K562 (cell line): Measurements from ENCODE around the gene RHOC. TPM values are rescaled to one million over a fixed set of nuclear protein-coding genes. Genes with fewer than 3 reads are reported as not detected.

Experiments used
- ATAC-seq: fragments of 200-7000 bp; cut with Tn5 transposase; 3 replicates; pipeline ENCODE4 v1.9.1; 2020; ENCODE audit warnings: moderate library complexity
- BruUV-seq: library from RNA; stranded (reverse); fragments of 400-500 nt; replicated peaks from 2 replicates; lab custom pipeline; 2021; lab: Mats Ljungman, UMichigan
- CTCF ChIA-PET: fragments of 300-600 bp; formaldehyde crosslinking; extraction: SDS; loops from one replicate; lab custom pipeline; 2021; ENCODE audit warnings: low intra/inter-chr PET ratio; lab: Yijun Ruan, JAX
- POLR2A ChIA-PET: fragments of 300-600, 350-650 bp; sonication (Branson Sonifier 250); formaldehyde crosslinking; extraction: SDS; loops from one replicate; lab custom pipeline; 2021; ENCODE audit warnings: antibody characterized with exemption, inconsistent platforms; lab: Yijun Ruan, JAX
- DNase-seq, 4 experiments: peaks; one replicate each; pipeline versions ENCODE4 v3.0.0 to v3.0.0-alpha.2; 2011 to 2018; ENCODE audit warnings: low spot score in 3 of 4, mixed read lengths in 3 of 4; ENCODE audit errors: extremely low read depth in 1 of 4
- FAIRE-seq: peaks from 2 replicates; lab custom pipeline; 2011; peaks lifted over from hg19 to GRCh38; lab: Jason Lieb, UNC
- H2AFZ ChIP-seq: 2 replicates; pipeline ENCODE4 v1.6.0; 2011; ENCODE audit warnings: low read depth, low read length, control low read depth, inconsistent platforms
- H3K27ac ChIP-seq: fragments of 200-600 bp; 3 replicates; pipeline ENCODE4 v1.8.0; 2011; ENCODE audit warnings: low read depth, mild to moderate bottlenecking, control low read depth, inconsistent platforms, low read length, moderate library complexity, mixed read lengths; ENCODE audit errors: extremely low read depth
- H3K27me3 ChIP-seq, 2 experiments: fragments of 300-600 bp in 1 of 2; 2 replicates in 1 of 2; 3 replicates in 1 of 2; pipeline versions ENCODE4 v1.6.0 to v1.8.0; 2011; ENCODE audit warnings: inconsistent platforms in 2 of 2, low read length in 2 of 2, mild to moderate bottlenecking in 1 of 2, mixed read lengths in 1 of 2, moderate library complexity in 1 of 2; ENCODE audit not compliant: control insufficient read depth in 2 of 2, insufficient read depth in 2 of 2
- H3K36me3 ChIP-seq: fragments of 300-600 bp; 3 replicates; pipeline ENCODE4 v1.8.0; 2011; ENCODE audit warnings: mild to moderate bottlenecking, low read length, inconsistent platforms; ENCODE audit not compliant: control insufficient read depth, insufficient read depth
- H3K4me1 ChIP-seq, 2 experiments: fragments of 200-600 bp in 1 of 2; replicated peaks in 1 of 2; 2 replicates in 1 of 2; 3 replicates in 1 of 2; pipeline versions ENCODE4 v1.5.1 to v1.8.0; 2011; ENCODE audit warnings: inconsistent platforms in 2 of 2, low read length in 2 of 2, mild to moderate bottlenecking in 1 of 2, mixed read lengths in 1 of 2, moderate library complexity in 1 of 2; ENCODE audit not compliant: control insufficient read depth in 2 of 2, insufficient read depth in 2 of 2
- H3K4me2 ChIP-seq: 2 replicates; pipeline ENCODE4 v1.6.1; 2011; ENCODE audit warnings: low read length, control low read depth, inconsistent platforms, mixed read lengths; ENCODE audit not compliant: insufficient read depth
- H3K4me3 ChIP-seq: fragments of 200-600 bp; sonication (generic), shearing (Covaris generic); 2 replicates; pipeline ENCODE4 v1.5.1; 2016; ENCODE audit warnings: control low read depth, inconsistent platforms
- H3K79me2 ChIP-seq: fragments of 200-600 bp; 3 replicates; pipeline ENCODE4 v1.8.0; 2011; ENCODE audit warnings: low read length, inconsistent platforms; ENCODE audit not compliant: control insufficient read depth, insufficient read depth
- H3K9ac ChIP-seq, 2 experiments: 2 replicates each; pipeline versions ENCODE4 v1.6.0 to v1.6.1; 2011; ENCODE audit warnings: low read depth in 2 of 2, low read length in 2 of 2, control low read depth in 1 of 2, inconsistent platforms in 1 of 2, mild to moderate bottlenecking in 1 of 2, mixed read lengths in 1 of 2; ENCODE audit not compliant: insufficient read depth in 1 of 2
- H3K9me1 ChIP-seq: one replicate; pipeline ENCODE4 v1.6.0; 2011; ENCODE audit warnings: inconsistent platforms, mild to moderate bottlenecking, low read length, moderate library complexity; ENCODE audit not compliant: control insufficient read depth, insufficient read depth
- H3K9me3 ChIP-seq: replicated peaks from 2 replicates; pipeline ENCODE4 v1.5.1; 2011; ENCODE audit warnings: low read depth, low read length, inconsistent platforms; ENCODE audit not compliant: control insufficient read depth, insufficient read depth
- H4K20me1 ChIP-seq: replicated peaks from 2 replicates; pipeline ENCODE4 v1.6.1; 2011; ENCODE audit warnings: low read length, inconsistent platforms, mixed read lengths; ENCODE audit not compliant: control insufficient read depth, insufficient read depth
- BCOR ChIP-seq: fragments of 450-650 bp; IDR thresholded peaks from 2 replicates; pipeline ENCODE4 v1.6.1; 2016
- FOSL1 ChIP-seq: fragments of 200-800 bp; sonication (Bioruptor generic); conservative IDR thresholded peaks from 2 replicates; pipeline ENCODE4 v1.6.1; 2016; ENCODE audit warnings: missing genetic modification characterization, missing compliant biosample characterization
- NFE2L1 ChIP-seq: fragments of 450-650 bp; IDR thresholded peaks from 2 replicates; pipeline ENCODE4 v1.6.1; 2016; ENCODE audit warnings: missing genetic modification characterization, low read depth, mild to moderate bottlenecking, missing compliant biosample characterization, moderate library complexity, borderline replicate concordance
- RBM25 ChIP-seq: fragments of 200-400 bp; formaldehyde crosslinking; IDR thresholded peaks from 2 replicates; pipeline ENCODE4 v1.6.1; 2018; ENCODE audit warnings: low read length, low read depth, moderate library complexity; ENCODE audit not compliant: severe bottlenecking
- SIN3A ChIP-seq, 2 experiments: fragments of 150-350 bp in 1 of 2; IDR thresholded peaks; 2 replicates each; pipeline ENCODE4 v1.6.1; 2011 to 2016; ENCODE audit warnings: borderline replicate concordance in 2 of 2, low read depth in 2 of 2, low read length in 2 of 2, mild to moderate bottlenecking in 2 of 2, moderate library complexity in 2 of 2; ENCODE audit not compliant: control insufficient read depth in 1 of 2
- SP1 ChIP-seq: sonication (generic); formaldehyde crosslinking; IDR thresholded peaks from 2 replicates; pipeline ENCODE4 v1.8.1; 2022; ENCODE audit warnings: mild to moderate bottlenecking, missing genetic modification reagents
- SP2 ChIP-seq: IDR thresholded peaks from 2 replicates; pipeline ENCODE4 v1.6.1; 2011; ENCODE audit warnings: mild to moderate bottlenecking, low read depth, low read length, moderate library complexity; ENCODE audit not compliant: poor library complexity, severe bottlenecking; ENCODE audit errors: extremely low read depth
- STAT5A ChIP-seq: IDR thresholded peaks from 2 replicates; pipeline ENCODE4 v1.6.1; 2012; ENCODE audit warnings: low read length, inconsistent platforms, borderline replicate concordance
- TAF15 ChIP-seq: fragments of 200-400 bp; formaldehyde crosslinking; IDR thresholded peaks from 2 replicates; pipeline ENCODE4 v1.6.1; 2017; ENCODE audit warnings: mild to moderate bottlenecking, low read depth, low read length, moderate library complexity
- XRCC4 ChIP-seq: IDR thresholded peaks from one replicate; pipeline ENCODE4 v1.6.1; 2011; ENCODE audit not compliant: insufficient read depth, insufficient read length; ENCODE audit errors: extremely low read depth
- ZNF121 ChIP-seq: sonication (generic); formaldehyde crosslinking; conservative IDR thresholded peaks from 2 replicates; pipeline ENCODE4 v1.8.0; 2022; ENCODE audit warnings: missing genetic modification reagents
- WGBS: fragments of 100-300 bp; shearing (Covaris generic); methylation state at CpG from one replicate; pipeline ENCODE4 v1.1.6; 2016; ENCODE audit warnings: low coverage, mixed read lengths; ENCODE audit not compliant: insufficient coverage; ENCODE audit errors: missing lambda C conversion rate; 5-methylcytosine and 5-hydroxymethylcytosine counted together
- in situ Hi-C: fragments of 300-500 bp; cut with MboI; formaldehyde crosslinking; loops from 4 replicates; pipeline ENCODE4 v1.15.0; 2018; ENCODE audit warnings: inconsistent platforms, mixed read lengths
- intact Hi-C: fragments of 100-400 bp; cut with micrococcal nuclease; formaldehyde crosslinking; loops from 2 replicates; pipeline ENCODE4 v1.14.2; 2022
- polyA plus RNA-seq, 8 experiments: library from polyadenylated mRNA; depleted of rRNA in 4 of 8; stranded (reverse) in 5 of 8; unstranded in 3 of 8; fragments of >200 nt; fragmentation: Nextera tagmentation in 2 of 8; fragmentation: Illumina TruSeq in 1 of 8; extraction: Ambion mirVana in 2 of 8; extraction: Trizol in 1 of 8; gene quantifications; 2 replicates each; pipeline versions ENCODE4 v1.2.1 to v1.2.3, GENCODE V29; 2011 to 2014; ENCODE audit warnings: inconsistent platforms in 1 of 8, missing spikeins in 1 of 8
- total RNA-seq, 7 experiments: library from RNA; depleted of rRNA in 6 of 7; stranded (reverse); fragments of >200 nt in 6 of 7; fragmentation: Illumina TruSeq in 2 of 7; extraction: Trizol in 2 of 7; gene quantifications; 2 replicates each; pipeline versions ENCODE4 v1.2.1 to v1.2.3, GENCODE V29; 2011 to 2021; ENCODE audit warnings: low replicate concordance in 1 of 7

The RHOC gene
- total and polyA plus RNA-seq, 9 of the 15 experiments (the other 6 are each of a cell fraction or from before 2014, with no cell fraction given) = 35.2 to 364 (median 204) TPM

GRCh38 chr1:112677501-112677900 is 29.4 kb downstream of the RHOC start:
- WGBS = 95% methylated on average over 4 of the region's 4 CpGs
- no peaks in the 10 kb centered on the region for H4K20me1 ChIP-seq
- no peaks in the 10 kb centered on the region for H3K9me3 ChIP-seq
- DNase-seq = no peak
- no peak overlapping the region for H3K4me3 ChIP-seq
- H3K36me3 ChIP-seq = peaks cover 18% of the 10 kb centered on the region
- H3K9me1 ChIP-seq = no peaks in the 10 kb centered on the region
- H2AFZ ChIP-seq = no peak overlapping the region
- POLR2A ChIA-PET = interaction anchor here (0.8 to 7.3 kb wide), 2 partner anchors 19 to 42 kb away, joined by 3 to 104 read pairs; no protein-coding TSS in a partner anchor
- BruUV-seq = no TSS peak
- TF ChIP-seq SIN3A (IDR thresholded peaks at IDR 0.05; ENCODE audit: borderline replicate concordance in 2 of 2, control insufficient read depth in 1 of 2, low read depth in 2 of 2, low read length in 2 of 2) = no peak
- no peak for TF ChIP-seq ZNF121 (CRISPR knock-in tag)
- no peak for TF ChIP-seq FOSL1 (tag)
- TF ChIP-seq STAT5A = no peak
- peak; percentile 12 for TF ChIP-seq RBM25
- TF ChIP-seq SP1 = no peak
- TF ChIP-seq NFE2L1 (tag) = no peak
- TF ChIP-seq BCOR = 0 out of 2 replicates have a peak, but pooled peaks have one; percentile 7
- no peak for TF ChIP-seq TAF15
- TF ChIP-seq XRCC4 = no peak
- no peak for TF ChIP-seq SP2
- TF ChIP-seq, all 486 proteins: peak for 2
- Histone ChIP-seq H3K27me3 (no peaks in the 10 kb centered on the region), H3K4me1 (peaks cover 18 to 39% of the 10 kb centered on the region in 2 experiments), H3K27ac (no peak overlapping the region), H3K4me2 (no peak overlapping the region; the same call in 1 of the 2 replicates), H3K9ac (no peak overlapping the region), H3K79me2 (peaks cover 56% of the 10 kb centered on the region)
- ATAC-seq = no peak
- intact Hi-C loops = no loop called here
- CTCF ChIA-PET = no interaction called here
- no peak for FAIRE-seq
- in situ Hi-C loops = no loop called here
